ENCODE measurements around the gene ATP2C2. TPM values are rescaled to one million over a fixed set of nuclear protein-coding genes. Genes with fewer than 3 reads are reported as not detected.
"Not testable (repeated sequence)": the region's sequence is repeated elsewhere in the genome, so short reads cannot be mapped to it uniquely, and the experiment has no call there.

ATP2C2 gene
- polyA plus RNA-seq, 3 donors, result 0.06 to 0.15 TPM; not detected in 1

- 89 to 95% (median 94%) methylated on average over 4 of the region's 4 CpGs for WGBS, 3 donors
- H3K27ac ChIP-seq (ENCODE audit: low read depth, low read length), result no peak overlapping the region
Observed at GRCh38 chr16:84382396-84382795, 14.1 kb downstream of the ATP2C2 start.

- H3K27ac ChIP-seq (ENCODE audit: low read depth, low read length), result no peak overlapping the region
- WGBS, 3 donors, result 85 to 97% (median 96%) methylated on average over 7 of the region's 7 CpGs
Observed at GRCh38 chr16:84383106-84383505, 14.8 kb downstream of the ATP2C2 start.

GRCh38 chr16:84386047-84386446, 17.7 kb downstream of the ATP2C2 start:
- WGBS, 3 donors, result 80 to 87% (median 85%) methylated on average over 3 of the region's 3 CpGs
- H3K27ac ChIP-seq (ENCODE audit: low read depth, low read length), result no peak overlapping the region

- H3K27ac ChIP-seq (ENCODE audit: low read depth, low read length), result no peak overlapping the region
- 90 to 91% (median 90%) methylated on average over 11 of the region's 11 CpGs for WGBS, 3 donors
Observed at GRCh38 chr16:84387021-84387420, 18.7 kb downstream of the ATP2C2 start.

GRCh38 chr16:84390131-84390785, 21.9 kb downstream of the ATP2C2 start:
- no peak overlapping the region for H3K27ac ChIP-seq (ENCODE audit: low read depth, low read length)
- 82 to 86% (median 84%) methylated on average over 30 of the region's 30 CpGs for WGBS, 3 donors

GRCh38 chr16:84391151-84392030, 23.1 kb downstream of the ATP2C2 start:
- WGBS, 3 donors, result 42 to 52% (median 48%) methylated on average over 20 of the region's 20 CpGs
- no peak overlapping the region for H3K27ac ChIP-seq (ENCODE audit: low read depth, low read length)

GRCh38 chr16:84392031-84392360, 23.7 kb downstream of the ATP2C2 start:
- H3K27ac ChIP-seq (ENCODE audit: low read depth, low read length), result no peak overlapping the region

- not testable (repeated sequence) for H3K27ac ChIP-seq (ENCODE audit: low read depth, low read length)
- WGBS, 3 donors, result 58 to 79% (median 77%) methylated on average over 10 of the region's 10 CpGs
Observed at GRCh38 chr16:84396082-84396481, 27.7 kb downstream of the ATP2C2 start.

- no peak overlapping the region for H3K27ac ChIP-seq (ENCODE audit: low read depth, low read length)
- WGBS, 3 donors, result 33 to 47% (median 47%) methylated on average over 9 of the region's 9 CpGs
Observed at GRCh38 chr16:84396537-84397008, 28.2 kb downstream of the ATP2C2 start.

GRCh38 chr16:84397090-84397489, 28.8 kb downstream of the ATP2C2 start:
- no peak overlapping the region for H3K27ac ChIP-seq (ENCODE audit: low read depth, low read length)
- 82 to 93% (median 87%) methylated on average over 6 of the region's 6 CpGs for WGBS, 3 donors

- H3K27ac ChIP-seq (ENCODE audit: low read depth, low read length), result no peak overlapping the region
- 49 to 69% (median 53%) methylated on average over 10 of the region's 10 CpGs for WGBS, 3 donors
Observed at GRCh38 chr16:84398701-84399100, 30.4 kb downstream of the ATP2C2 start.

- 67 to 94% (median 71%) methylated on average over 2 of the region's 2 CpGs for WGBS, 3 donors
- not testable (repeated sequence) for H3K27ac ChIP-seq (ENCODE audit: low read depth, low read length)
Observed at GRCh38 chr16:84399912-84400311, 31.6 kb downstream of the ATP2C2 start.

- not testable (repeated sequence) for H3K27ac ChIP-seq (ENCODE audit: low read depth, low read length)
- WGBS, 3 donors, result 94 to 95% (median 94%) methylated on average over 5 of the region's 5 CpGs
Observed at GRCh38 chr16:84403435-84403834, 35.1 kb downstream of the ATP2C2 start.

GRCh38 chr16:84404324-84404723, 36.0 kb downstream of the ATP2C2 start:
- 82 to 85% (median 84%) methylated on average over 3 of the region's 3 CpGs for WGBS, 3 donors
- H3K27ac ChIP-seq (ENCODE audit: low read depth, low read length), result no peak overlapping the region

- H3K27ac ChIP-seq (ENCODE audit: low read depth, low read length), result no peak overlapping the region
- WGBS, 3 donors, result 86 to 89% (median 86%) methylated on average over 19 of the region's 19 CpGs
Observed at GRCh38 chr16:84404936-84405639, 36.8 kb downstream of the ATP2C2 start.

GRCh38 chr16:84406006-84406963, 37.9 kb downstream of the ATP2C2 start:
- H3K27ac ChIP-seq (ENCODE audit: low read depth, low read length), result no peak overlapping the region
- WGBS, 3 donors, result 70 to 83% (median 74%) methylated on average over 16 of the region's 16 CpGs

GRCh38 chr16:84407588-84408313, 39.4 kb downstream of the ATP2C2 start:
- 78 to 83% (median 78%) methylated on average over 9 of the region's 9 CpGs for WGBS, 3 donors

More at GRCh38 chr16:84407588-84408313, 39.4 kb downstream of the ATP2C2 start:
- H3K27ac ChIP-seq (ENCODE audit: low read depth, low read length), result no peak overlapping the region

Measured in adipose tissue (tissue), 3 donors.